NCI-H1436 (cell line): ENCODE data around the gene CCR8.
"Not testable (repeated sequence)": the region's sequence is repeated elsewhere in the genome, so short reads cannot be mapped to it uniquely, and the experiment has no call there.

ENCODE experiments used
- DNase-seq: peaks from one replicate; lab custom pipeline; 2025; lab: John Stamatoyannopoulos, UW

CCR8 gene

DNA sequence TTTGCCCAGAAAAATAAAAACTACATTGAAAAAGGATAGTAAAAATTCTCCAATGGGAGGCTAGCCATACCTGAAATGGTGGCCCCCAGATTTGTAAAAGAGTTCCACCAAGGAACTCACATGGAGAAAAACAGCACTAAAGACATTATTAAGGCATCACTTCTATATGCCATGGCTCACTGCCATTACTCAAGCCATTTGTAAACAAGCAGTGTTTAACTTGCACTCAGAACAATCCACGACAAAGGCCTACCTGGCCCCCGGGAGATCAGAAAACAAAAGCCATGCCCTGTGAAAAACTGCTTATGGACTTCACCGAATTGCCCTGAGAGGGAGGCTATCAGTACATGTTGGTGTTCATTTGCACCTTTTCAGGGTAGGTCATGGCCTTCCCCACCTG is 19.6 kb downstream of the CCR8 start:
- no peak for DNase-seq

DNA sequence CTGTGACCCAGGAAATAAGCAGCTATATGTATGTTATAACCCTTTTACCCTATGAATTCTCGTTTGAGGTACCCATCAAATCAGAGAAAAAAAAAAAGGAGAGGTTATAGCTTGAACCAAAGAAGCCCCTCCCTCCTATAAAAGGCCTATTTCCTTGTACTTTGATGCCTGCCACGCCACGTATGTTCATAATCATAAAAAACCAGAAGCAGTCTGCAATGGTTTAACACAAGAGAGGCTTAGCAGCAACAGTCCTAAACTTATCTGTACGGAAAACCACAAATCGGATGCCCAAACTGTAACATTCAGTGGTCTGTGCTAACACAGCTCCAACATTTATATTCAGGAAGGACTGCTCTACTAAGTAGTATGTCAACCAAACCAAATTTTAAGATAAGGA is 21.2 kb downstream of the CCR8 start:
- DNase-seq, result no peak

DNA sequence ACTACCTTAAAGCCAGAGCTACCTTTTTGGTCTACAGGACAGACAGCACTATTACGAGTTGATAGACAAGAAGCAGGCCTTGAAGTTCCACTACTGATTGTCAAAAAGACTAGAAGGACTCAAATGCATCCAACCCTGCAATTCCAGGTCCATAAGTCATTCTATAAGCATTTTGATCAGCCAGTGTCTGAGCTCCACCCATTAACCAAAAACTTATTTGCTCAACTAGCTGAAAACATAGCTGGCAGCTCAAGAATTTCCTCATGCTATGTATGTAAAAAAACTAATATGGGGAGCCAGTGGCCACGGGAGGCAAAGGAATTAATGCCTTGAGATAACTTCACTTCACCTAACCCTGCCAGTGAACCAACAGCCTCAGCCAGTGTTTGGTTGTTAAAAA is 21.6 kb downstream of the CCR8 start:
- DNase-seq, result not testable (repeated sequence)

DNA sequence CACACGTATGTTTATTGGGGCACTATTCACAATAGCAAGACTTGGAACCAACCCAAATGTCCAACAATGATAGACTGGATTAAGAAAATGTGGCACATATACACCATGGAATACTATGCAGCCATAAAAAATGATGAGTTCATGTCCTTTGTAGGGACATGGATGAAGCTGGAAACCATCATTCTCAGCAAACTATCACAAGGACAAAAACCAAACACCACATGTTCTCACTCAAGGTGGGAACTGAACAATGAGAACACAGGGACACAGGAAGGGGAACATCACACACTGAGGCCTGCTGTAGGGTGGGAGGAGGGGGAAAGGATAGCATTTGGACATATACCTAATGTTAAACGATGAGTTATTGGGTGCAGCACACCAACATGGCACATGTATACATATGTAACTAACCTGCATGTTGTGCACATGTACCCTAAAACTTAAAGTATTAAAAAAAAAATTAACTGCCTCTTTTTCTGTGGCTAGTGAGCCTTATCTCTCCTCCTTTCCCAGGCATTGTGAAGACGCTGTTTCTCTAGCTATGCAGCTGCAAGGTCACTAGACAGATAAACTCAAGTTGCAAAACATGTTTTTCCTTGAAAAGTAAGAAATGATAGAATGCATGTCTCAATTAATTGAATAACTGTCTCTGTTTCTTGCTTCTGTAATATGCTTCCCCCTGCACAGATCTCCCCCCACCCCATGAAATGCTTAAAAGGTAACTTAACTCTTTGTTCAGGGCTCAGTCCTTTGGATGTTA is 23.8 kb downstream of the CCR8 start:
- DNase-seq, result not testable (repeated sequence)

DNA sequence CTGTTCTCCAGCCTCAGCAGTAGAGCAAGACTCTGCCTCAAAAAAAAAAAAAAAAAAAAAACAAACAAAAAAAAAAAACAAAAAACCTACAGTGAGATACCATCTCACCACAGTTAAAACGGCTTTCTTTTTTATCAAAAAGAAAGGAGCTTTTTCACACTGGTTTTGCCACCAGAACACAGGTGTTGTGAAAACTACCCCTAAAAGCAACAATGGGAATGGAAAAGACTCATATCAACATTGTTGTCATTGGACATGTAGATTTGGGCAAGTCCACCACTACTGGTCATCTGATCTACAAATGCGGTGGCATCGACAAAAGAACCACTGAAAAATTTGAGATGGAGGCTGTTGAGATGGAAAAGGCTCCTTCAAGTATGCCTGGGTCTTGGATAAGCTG is 28.8 kb downstream of the CCR8 start:
- no peak for DNase-seq

DNA sequence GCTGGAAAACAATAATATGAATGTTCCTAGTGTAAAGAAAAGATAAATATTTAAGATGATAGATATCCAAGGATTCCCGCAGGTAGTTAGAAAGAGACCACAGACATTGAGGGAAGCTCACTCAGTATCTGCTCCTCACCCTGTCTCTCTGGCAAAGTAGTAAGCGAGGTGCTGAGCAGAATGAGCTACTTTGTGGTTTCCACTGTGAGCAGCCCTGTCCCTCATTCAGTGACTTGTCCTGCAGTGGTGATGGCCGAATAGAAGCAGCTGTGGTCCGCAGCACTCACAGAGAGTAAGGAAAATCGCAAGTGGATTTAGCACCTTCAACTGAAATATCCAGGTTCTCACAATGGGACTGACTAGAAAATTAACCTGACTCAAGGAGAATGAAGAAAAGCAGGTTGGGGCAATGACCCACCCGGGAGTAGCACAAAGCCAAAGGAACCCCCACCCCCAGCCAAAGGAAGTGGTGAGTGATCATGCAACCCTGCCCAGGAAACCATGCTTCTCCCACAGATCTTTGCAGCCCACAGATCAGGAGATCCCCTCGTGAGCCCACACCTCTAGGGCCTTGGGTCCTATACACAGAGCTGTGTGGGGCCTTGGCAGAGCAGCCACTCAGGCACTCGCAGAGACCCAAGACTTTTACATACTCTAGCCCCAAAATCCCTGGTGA is 31.9 kb downstream of the CCR8 start:
- DNase-seq, result no peak

DNA sequence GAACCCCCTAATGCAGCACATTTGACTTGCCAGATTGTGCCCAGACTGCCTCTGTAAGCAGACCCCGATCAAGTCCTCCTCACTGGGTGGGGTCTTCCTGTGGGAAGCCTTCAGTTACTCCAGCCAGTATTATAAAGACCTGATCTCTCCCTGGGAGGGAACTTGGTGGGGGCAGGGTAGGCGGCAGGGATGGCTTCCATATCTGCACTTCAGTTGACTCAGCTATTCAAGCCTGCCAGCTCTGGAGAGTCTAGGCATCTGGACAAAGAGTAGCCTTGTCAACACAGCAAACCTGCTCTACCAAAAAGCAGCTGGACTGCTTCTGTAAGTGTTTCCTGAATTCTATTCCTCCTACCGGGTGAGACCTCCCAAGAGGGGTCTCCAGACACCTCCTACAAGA is 32.7 kb downstream of the CCR8 start:
- no peak for DNase-seq

DNA sequence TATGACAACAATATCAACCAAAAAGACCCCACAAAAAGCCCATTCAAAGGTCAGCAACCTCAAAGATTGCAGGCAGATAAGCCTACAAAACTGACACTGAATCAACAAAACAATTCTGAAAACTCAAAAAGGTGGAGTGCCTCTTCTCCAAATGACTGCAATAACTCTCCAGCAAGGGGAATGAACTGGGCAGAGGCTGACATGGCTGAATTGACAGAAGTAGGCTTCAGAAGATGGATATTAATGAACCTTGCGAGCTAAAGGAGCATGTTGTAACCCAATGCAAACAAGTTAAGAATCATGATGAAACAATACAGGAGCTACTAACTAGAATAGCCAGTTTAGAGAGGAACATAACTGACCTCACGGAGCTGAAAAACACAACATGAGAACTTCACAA is 33.3 kb downstream of the CCR8 start:
- no peak for DNase-seq

DNA sequence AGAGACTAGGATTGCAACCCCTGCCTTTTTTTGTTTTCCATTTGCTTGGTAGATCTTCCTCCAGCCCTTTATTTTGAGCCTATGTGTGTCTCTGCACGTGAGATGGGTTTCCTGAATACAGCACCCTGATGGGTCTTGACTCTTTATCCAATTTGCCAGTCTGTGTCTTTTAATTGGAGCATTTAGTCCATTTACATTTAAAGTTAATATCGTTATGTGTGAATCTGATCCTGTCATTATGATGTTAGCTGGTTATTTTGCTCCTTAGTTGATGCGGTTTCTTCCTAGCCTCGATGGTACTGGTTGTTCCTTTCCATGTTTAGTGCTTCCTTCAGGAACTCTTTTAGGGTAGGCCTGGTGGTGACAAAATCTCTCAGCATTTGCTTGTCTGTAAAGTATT is 40.9 kb downstream of the CCR8 start:
- not testable (repeated sequence) for DNase-seq

DNA sequence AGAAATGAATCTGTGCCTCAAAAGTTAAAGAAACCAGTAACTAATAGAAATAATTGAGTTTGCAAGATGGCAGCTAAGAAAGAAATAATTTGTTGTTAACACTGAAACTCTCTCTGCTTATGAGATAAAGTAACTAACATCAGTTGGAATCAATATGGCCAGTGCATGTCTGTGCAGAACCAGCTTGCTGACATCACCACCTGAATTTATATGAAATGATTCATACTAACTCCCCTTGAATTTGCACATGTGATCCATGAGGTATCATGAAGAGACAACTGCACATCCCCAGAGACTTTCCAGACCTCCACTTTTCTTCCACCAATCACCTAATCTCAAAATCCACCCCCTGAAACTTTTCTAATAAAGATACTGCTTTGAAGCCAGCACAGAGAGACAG is 43.3 kb downstream of the CCR8 start:
- no peak for DNase-seq

DNA sequence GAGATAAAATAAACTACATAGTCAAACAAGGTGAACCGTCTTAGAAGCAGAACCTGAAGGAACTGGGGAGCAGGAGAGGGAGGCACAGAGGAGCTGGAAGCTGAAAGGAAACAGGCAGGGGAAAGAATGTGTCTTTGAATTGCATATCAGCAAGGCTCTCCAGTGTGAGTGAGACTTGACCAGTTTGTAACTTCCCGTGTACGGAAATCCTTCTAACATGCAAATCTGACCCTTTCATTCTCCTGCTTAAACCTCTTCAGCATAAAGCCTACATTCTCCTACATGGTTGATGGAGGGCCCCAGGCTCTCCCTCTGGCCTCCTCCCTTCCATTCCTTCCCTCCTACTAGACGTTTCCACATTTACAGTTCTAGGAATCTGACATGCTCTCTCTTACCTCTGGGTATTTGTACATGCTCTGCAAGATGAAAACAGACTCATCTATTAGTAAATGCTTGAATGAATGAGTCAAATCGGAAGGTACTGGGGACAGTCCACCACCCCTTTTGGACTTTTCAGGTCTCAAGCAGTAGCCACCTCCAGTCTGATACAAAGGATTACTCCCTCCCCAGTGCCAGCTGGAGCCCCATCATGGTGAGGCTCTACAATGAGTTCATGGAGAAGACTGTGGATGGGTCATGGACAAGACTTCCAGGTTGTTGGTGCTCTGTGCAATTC is 47.6 kb downstream of the CCR8 start:
- no peak for DNase-seq

DNA sequence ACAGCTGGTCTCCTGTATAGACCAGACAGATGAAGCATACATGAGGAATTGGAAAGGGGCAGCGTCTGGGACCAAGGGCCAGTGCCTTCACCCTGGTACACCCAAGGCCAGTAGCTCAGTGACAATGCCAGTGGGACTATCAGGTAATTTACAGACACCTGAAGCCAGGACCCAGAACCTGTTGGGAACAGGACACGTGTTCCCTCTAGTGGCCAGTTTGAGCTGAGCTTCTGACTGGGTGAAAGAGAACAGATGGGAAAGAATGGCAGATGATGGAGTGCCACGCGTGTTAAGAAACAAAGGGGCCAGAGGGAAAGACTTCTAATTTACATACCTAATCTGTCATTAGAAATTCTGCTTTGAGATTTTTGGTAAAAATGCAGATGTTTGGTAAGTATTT is 48.6 kb downstream of the CCR8 start:
- DNase-seq, result no peak

DNA sequence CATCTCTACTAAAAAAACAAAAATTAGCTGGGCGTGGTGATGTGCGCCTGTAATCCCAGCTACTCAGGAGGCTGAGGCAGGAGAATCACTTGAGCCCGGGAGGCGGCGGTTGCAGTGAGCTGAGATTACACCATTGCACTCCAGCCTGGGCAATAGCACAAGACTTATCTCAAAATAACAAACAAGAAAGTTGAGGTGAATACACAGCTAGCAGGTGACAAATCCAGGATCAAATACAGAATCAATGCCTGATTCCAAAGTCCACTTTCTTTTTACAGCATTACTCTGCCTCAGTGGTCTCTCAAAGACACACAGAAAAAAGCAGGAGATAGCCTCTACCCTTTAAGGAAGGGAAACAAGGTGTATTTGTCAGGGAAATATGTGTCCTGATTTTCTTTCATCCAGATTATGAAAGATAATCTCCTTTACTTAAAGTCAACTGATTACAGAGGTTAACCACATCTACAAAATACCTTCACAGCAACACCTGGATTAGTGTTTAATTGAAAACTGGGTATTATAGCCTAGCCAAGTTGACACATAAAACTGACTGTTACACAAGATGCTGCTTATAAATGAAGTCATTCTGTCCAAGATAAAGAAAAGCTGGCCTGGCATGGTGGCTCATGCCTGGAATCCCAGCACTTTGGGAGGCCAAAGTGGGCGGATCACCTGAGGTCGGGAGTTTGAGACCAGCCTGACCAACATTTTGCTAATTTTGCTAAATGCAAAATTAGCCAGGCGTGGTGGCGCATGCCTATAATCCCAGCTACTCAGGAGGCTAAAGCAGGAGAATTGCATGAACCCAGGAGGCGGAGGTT is 49.7 kb downstream of the CCR8 start:
- no peak for DNase-seq

DNA sequence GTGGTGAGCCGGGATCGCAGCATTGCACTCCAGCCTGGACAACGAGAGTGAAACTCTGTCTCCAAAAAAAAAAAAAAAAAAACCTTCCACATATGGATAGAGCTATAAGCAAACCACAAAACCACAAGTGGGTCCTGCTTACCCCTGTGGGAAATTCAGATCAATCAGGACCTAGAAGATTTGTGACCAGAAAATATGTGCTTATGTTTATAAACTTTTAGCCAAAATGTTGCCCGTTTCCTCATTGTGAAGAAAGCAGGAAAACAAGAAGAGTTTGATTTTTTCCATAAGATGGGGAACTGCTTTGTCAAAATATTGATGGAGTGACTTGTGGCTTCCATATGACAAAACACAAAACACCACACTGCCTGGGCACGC is 50.3 kb downstream of the CCR8 start:
- no peak for DNase-seq

DNA sequence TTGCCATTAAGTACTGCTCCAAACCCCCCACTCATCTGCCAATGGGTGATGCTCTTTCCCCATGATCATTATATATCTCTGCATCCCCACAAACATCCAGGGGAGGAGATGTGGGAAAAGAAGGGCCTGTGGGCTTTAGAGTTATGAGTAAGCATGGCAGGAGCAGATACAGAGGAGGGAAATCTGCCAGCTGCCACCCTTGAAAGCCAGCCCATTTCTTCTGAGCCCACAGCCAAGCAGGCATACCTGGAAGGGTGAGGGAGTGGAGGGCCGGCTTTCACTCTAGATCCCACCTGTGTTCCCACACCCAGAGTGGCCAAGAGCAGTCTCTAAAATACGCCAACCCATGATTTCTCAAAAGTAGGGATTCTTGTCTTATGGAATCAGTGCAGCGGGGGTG is 51.9 kb downstream of the CCR8 start:
- no peak for DNase-seq
